ENCODE results near the gene SDC1.

SDC1 gene

DNA sequence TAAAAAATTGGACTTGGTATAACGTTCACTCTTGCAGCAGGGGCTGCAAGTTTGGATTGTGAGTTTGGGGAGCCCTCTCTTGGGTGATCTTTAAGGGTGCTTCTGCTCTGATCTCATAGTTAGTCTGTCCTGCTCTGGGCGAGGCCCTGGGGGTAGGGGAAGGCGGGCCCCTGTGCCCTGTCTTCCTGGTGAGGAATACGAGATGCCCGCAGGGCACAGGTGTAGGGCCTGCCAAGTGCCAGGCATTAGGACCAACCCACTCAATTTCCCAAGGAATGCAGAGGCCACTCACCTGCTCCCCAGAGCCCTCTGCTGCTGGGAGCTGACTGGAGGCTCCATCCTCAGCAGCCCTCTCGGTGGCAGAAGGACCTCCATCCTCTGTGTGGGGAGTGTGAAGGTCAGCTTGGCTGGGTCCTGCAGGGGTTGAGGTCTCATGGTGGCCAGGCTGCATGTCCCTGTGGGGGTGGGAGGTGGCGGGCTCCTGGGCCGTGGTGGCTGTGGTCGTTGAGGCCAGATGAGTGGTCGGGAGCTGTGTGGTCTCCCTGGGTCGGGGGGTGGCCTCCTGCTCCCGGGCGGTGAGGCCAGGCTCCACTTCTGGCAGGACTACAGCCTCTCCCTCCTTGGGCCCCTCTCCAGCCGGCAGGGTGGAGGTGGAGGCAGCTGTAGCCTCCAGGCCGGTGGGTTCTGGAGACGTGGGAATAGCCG lies 21.3 kb downstream of the SDC1 start:
- no peaks in the 10 kb centered on the region for H3K9me3 ChIP-seq (ENCODE audit: control insufficient read depth, insufficient read depth, low read length)
- peaks cover 33% of the 10 kb centered on the region for H3K36me3 ChIP-seq (ENCODE audit: control insufficient read depth, insufficient read depth, low read length)
- H3K27me3 ChIP-seq (ENCODE audit: control insufficient read depth, insufficient read depth, low read length), result no peaks in the 10 kb centered on the region
- no peaks in the 10 kb centered on the region for H3K4me1 ChIP-seq (ENCODE audit: control insufficient read depth, insufficient read depth, low read length)
- no peak overlapping the region for H3K4me3 ChIP-seq (ENCODE audit: low read length)
- H3K27ac ChIP-seq (ENCODE audit: low read length), result no peak overlapping the region
- no peak for DNase-seq (ENCODE audit: low read depth, low spot score)
- WGBS (ENCODE audit: insufficient coverage, insufficient read length), result no CpG with 5 or more reads among the region's 17 CpGs

DNA sequence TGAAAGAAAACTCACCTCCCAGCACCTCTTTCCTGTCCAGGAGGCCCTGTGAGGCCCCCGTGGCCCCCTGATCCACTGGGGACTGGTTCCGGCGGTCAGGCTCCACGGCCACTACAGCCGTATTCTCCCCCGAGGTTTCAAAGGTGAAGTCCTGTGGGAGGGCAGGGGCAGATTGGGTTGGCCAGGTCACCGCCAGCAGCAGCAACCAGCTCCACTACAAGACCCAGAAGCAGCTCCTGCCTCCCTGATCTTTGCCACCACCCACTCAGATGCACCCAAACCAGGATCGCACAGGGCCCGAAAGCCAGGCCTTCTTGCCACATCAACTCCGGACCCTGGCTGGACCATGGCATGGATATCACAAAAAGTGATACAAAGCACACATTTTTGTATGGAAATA lies 21.9 kb downstream of the SDC1 start:
- H3K27ac ChIP-seq (ENCODE audit: low read length), result no peak overlapping the region
- WGBS (ENCODE audit: insufficient coverage, insufficient read length), result no CpG with 5 or more reads among the region's 10 CpGs
- H3K27me3 ChIP-seq (ENCODE audit: control insufficient read depth, insufficient read depth, low read length), result no peaks in the 10 kb centered on the region

DNA sequence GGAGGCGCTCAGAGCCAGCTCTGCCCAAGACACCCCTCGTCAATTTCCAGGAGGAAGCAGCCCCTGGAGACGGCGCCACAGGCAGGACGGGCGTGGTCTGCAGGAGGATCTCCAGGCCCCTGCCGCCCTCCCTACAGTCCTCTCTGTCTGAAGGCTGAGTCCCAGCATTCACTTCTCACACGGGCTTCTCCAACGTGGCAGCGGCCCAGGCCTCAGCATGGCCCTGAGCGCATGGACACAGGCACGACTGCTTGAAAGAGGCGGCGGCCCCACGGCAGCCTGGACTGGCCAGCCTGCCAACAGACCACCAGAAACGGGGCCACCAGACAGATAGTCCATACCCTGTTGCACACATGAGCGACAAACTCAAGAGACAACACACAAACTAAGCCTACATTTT lies 23.3 kb downstream of the SDC1 start:
- no peaks in the 10 kb centered on the region for H3K9me3 ChIP-seq (ENCODE audit: control insufficient read depth, insufficient read depth, low read length)
- no peaks in the 10 kb centered on the region for H3K4me1 ChIP-seq (ENCODE audit: control insufficient read depth, insufficient read depth, low read length)
- DNase-seq (ENCODE audit: low read depth, low spot score), result no peak
- no peak overlapping the region for H3K4me3 ChIP-seq (ENCODE audit: low read length)
- WGBS (ENCODE audit: insufficient coverage, insufficient read length), result no CpG with 5 or more reads among the region's 17 CpGs
- H3K27ac ChIP-seq (ENCODE audit: low read length), result no peak overlapping the region
- H3K27me3 ChIP-seq (ENCODE audit: control insufficient read depth, insufficient read depth, low read length), result no peaks in the 10 kb centered on the region
- H3K36me3 ChIP-seq (ENCODE audit: control insufficient read depth, insufficient read depth, low read length), result peaks cover 33% of the 10 kb centered on the region

More for the DNA sequence above, 21.9 kb downstream of the SDC1 start:
- Histone ChIP-seq H3K4me3 (ENCODE audit: low read length) (no peak overlapping the region), H3K4me1 (ENCODE audit: control insufficient read depth, insufficient read depth, low read length) (no peaks in the 10 kb centered on the region), H3K36me3 (ENCODE audit: control insufficient read depth, insufficient read depth, low read length) (peaks cover 33% of the 10 kb centered on the region), H3K9me3 (ENCODE audit: control insufficient read depth, insufficient read depth, low read length) (no peaks in the 10 kb centered on the region)
- DNase-seq (ENCODE audit: low read depth, low spot score), result no peak

DNA sequence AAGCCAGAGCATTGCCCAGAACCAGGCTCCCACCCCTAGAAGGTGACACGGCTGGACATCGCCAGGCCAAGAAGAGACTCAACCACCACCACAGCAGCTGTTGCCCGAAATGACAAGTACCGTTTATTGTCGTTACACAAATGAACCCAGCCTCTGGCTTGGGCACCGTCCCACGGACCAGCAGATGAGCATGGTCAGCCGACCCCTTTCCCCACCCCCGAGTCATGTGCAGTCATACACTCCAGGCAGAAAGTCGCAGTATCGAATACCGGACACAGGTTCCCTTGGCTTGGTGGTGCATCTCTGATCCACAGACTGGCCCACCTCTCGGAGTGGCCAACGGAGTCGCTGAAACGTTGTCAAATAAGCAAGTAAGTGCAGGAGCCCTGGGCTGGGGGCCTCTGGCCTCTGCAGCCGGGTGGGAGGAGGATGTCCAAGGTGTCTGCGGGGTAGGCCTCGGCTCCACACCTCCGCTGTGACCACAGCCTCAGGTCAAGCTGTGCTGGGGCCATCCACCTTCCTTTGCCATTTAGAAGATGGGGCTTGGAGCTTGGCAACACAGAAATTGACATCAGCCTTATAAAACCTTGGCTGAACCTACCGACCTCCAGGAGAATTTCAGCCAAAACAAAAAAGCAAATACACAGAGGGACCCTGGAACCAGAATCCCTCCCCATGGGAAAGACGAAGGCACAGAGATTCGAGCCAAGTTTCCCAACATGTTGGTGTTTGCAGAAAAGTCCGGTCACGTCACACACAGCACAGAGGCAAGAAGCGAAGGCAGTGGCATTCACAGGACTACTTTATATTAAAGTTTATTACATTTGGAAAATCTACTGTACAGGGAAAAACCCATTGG lies 24.0 kb downstream of the SDC1 start:
- Histone ChIP-seq H3K36me3 (ENCODE audit: control insufficient read depth, insufficient read depth, low read length) (peaks cover 33% of the 10 kb centered on the region), H3K27me3 (ENCODE audit: control insufficient read depth, insufficient read depth, low read length) (no peaks in the 10 kb centered on the region), H3K27ac (ENCODE audit: low read length) (no peak overlapping the region), H3K9me3 (ENCODE audit: control insufficient read depth, insufficient read depth, low read length) (no peaks in the 10 kb centered on the region), H3K4me3 (ENCODE audit: low read length) (no peak overlapping the region), H3K4me1 (ENCODE audit: control insufficient read depth, insufficient read depth, low read length) (no peaks in the 10 kb centered on the region)
- DNase-seq (ENCODE audit: low read depth, low spot score), result no peak
- WGBS (ENCODE audit: insufficient coverage, insufficient read length), result no CpG with 5 or more reads among the region's 26 CpGs

DNA sequence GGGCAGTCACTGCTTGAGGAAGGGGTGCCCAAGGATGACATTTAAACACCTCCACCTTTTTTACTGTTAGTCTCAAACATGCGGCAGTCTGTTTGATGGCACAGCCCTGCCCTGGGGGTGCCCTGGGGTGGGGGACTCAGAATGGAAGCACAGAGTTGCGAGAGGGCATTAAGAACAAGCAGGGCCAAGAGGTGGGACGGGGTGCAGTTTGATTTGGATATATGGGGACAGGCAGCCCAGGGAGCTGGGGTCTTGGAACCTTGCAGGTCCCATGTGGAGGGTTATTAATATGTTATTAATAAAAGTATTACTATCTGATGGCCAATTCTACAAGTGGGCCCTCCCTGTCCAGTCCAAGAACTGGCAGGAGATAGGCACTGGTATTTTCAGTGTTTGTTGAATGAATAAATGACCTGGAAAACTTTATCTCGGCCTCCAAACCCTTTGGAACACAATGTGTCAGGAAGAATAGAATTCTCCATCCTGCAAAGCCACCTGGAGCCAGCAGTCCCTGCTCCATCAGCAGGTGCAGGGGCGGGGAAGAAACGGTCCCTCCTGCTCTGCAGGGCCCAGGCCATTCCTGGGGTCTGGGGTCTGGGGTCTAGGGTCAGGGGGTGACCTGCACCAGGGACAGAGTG lies 25.2 kb downstream of the SDC1 start:
- H3K4me3 ChIP-seq (ENCODE audit: low read length), result no peak overlapping the region
- no peaks in the 10 kb centered on the region for H3K27me3 ChIP-seq (ENCODE audit: control insufficient read depth, insufficient read depth, low read length)
- no peaks in the 10 kb centered on the region for H3K9me3 ChIP-seq (ENCODE audit: control insufficient read depth, insufficient read depth, low read length)
- WGBS (ENCODE audit: insufficient coverage, insufficient read length), result no CpG with 5 or more reads among the region's 6 CpGs
- H3K36me3 ChIP-seq (ENCODE audit: control insufficient read depth, insufficient read depth, low read length), result peaks cover 28% of the 10 kb centered on the region
- no peak for DNase-seq (ENCODE audit: low read depth, low spot score)
- H3K27ac ChIP-seq (ENCODE audit: low read length), result no peak overlapping the region
- H3K4me1 ChIP-seq (ENCODE audit: control insufficient read depth, insufficient read depth, low read length), result no peaks in the 10 kb centered on the region

DNA sequence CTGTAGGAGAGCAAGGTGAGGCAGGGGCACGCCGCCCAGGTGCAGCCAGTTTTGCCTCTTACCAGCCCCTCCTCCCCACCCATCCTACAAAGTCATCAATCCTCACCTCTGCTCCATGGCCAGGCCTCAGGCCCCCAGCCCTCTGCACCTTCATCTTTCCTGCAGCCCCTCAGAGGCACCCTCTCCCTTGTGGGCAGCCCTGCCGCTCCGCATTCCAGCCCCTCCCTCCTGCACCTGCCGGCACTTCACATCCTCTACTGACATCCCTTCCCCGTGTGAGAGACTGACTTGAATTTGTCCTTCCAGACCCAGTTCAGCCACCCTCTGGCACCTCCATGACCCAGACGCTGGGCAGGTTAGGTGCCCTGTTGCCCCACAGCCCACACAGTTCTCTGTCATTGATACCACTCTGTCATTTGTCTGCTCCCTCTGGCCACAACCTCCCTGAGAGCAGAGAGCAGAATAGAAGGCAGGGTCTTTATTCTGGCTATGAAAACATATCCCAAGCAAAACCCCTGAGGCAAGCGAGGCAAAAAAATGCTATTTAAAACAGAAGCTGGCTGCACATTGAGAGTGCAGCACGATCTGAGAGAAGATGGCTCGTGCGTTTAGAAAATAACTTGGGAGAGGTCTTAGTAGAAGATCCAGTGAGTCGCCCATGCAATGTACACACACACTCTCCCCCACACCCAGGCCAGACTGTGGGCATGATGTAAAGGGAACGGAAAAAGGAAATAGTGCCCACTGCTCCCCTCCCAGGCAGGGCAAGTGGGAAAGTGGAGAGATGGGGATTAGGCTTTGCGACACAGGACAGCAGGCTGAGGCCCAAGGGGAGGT lies 25.9 kb downstream of the SDC1 start:
- Histone ChIP-seq H3K27ac (ENCODE audit: low read length) (no peak overlapping the region), H3K4me3 (ENCODE audit: low read length) (no peak overlapping the region), H3K27me3 (ENCODE audit: control insufficient read depth, insufficient read depth, low read length) (no peaks in the 10 kb centered on the region), H3K4me1 (ENCODE audit: control insufficient read depth, insufficient read depth, low read length) (no peaks in the 10 kb centered on the region), H3K36me3 (ENCODE audit: control insufficient read depth, insufficient read depth, low read length) (peaks cover 24% of the 10 kb centered on the region), H3K9me3 (ENCODE audit: control insufficient read depth, insufficient read depth, low read length) (no peaks in the 10 kb centered on the region)
- DNase-seq (ENCODE audit: low read depth, low spot score), result no peak
- WGBS (ENCODE audit: insufficient coverage, insufficient read length), result no CpG with 5 or more reads among the region's 14 CpGs

DNA sequence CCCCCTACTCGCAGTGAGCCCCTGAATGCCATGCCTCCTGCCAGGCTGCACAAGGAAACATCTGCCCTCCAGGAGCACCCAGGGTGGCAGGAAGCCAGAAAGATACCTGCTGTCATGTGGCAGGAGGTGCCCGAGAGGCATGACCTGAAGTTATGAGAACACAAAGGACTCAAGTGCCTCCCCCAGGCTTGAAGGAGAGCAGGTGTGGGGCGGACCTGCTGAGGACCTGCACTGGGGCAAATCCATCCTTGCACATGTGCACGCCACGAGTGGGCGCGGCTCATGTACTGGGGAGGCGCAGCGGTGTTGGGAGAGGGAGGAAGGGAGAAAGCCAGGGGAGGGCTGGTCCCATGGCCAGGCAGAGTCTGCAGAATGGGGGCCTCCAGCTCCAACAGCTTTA lies 26.9 kb downstream of the SDC1 start:
- Histone ChIP-seq H3K36me3 (ENCODE audit: control insufficient read depth, insufficient read depth, low read length) (peaks cover 16% of the 10 kb centered on the region), H3K9me3 (ENCODE audit: control insufficient read depth, insufficient read depth, low read length) (no peaks in the 10 kb centered on the region), H3K27me3 (ENCODE audit: control insufficient read depth, insufficient read depth, low read length) (no peaks in the 10 kb centered on the region), H3K27ac (ENCODE audit: low read length) (no peak overlapping the region), H3K4me1 (ENCODE audit: control insufficient read depth, insufficient read depth, low read length) (no peaks in the 10 kb centered on the region), H3K4me3 (ENCODE audit: low read length) (no peak overlapping the region)
- no CpG with 5 or more reads among the region's 9 CpGs for WGBS (ENCODE audit: insufficient coverage, insufficient read length)
- no peak for DNase-seq (ENCODE audit: low read depth, low spot score)

DNA sequence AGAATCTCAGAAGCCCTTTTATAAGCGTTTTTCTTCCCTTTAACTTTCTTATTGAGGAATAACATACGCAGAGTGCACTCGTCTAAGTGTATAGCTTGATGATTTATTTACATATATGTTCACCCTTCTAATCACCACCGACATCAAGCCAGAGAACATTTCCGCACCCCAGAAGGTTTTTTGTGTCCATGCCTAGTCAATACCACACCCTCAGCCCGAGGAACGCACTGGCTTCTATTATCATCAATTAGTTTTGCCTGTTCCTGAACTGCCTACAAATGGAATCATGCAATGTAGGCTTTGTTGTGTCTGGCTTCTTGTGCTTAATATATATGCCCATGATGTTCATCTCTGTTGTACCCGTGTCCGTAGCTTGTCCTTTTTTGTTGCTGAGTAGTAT lies 27.7 kb downstream of the SDC1 start:
- H3K4me1 ChIP-seq (ENCODE audit: control insufficient read depth, insufficient read depth, low read length), result no peaks in the 10 kb centered on the region; the same call in 1 of the 2 replicates
- H3K27me3 ChIP-seq (ENCODE audit: control insufficient read depth, insufficient read depth, low read length), result no peaks in the 10 kb centered on the region
- no peak overlapping the region for H3K27ac ChIP-seq (ENCODE audit: low read length)
- H3K36me3 ChIP-seq (ENCODE audit: control insufficient read depth, insufficient read depth, low read length), result peaks cover 7% of the 10 kb centered on the region
- no CpG with 5 or more reads among the region's 9 CpGs for WGBS (ENCODE audit: insufficient coverage, insufficient read length)
- no peak overlapping the region for H3K4me3 ChIP-seq (ENCODE audit: low read length)
- H3K9me3 ChIP-seq (ENCODE audit: control insufficient read depth, insufficient read depth, low read length), result no peaks in the 10 kb centered on the region
- no peak for DNase-seq (ENCODE audit: low read depth, low spot score)

DNA sequence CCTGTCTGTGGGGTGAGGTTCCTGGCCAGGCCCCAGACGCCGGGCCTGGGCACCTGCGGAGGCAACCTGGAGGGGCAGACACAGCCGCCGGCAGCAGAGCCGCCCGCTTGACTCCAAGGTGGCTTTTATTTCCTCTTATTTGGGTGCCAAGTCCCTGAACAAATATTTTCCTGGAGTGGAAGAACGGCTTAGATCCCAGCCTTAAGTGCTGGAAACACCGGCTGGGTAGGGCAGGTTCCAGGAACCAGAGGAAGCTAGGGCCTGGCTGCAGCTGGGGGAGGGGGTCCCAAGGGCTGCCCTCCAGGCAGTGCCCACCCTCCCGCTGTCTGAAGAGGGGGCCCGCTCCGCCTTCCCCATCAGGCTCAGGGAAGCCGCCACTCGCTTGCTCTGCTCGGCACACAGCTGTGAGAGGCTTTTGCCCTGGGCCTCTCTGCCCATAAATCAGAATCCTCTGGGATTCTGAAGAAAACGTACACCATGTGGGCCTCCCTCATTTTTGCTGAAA lies 28.2 kb downstream of the SDC1 start:
- no peak for DNase-seq (ENCODE audit: low read depth, low spot score)
- H3K4me1 ChIP-seq (ENCODE audit: control insufficient read depth, insufficient read depth, low read length), result no peaks in the 10 kb centered on the region; the same call in 1 of the 2 replicates
- WGBS (ENCODE audit: insufficient coverage, insufficient read length), result no CpG with 5 or more reads among the region's 16 CpGs
- H3K27me3 ChIP-seq (ENCODE audit: control insufficient read depth, insufficient read depth, low read length), result no peaks in the 10 kb centered on the region
- H3K36me3 ChIP-seq (ENCODE audit: control insufficient read depth, insufficient read depth, low read length), result peaks cover 5% of the 10 kb centered on the region
- no peaks in the 10 kb centered on the region for H3K9me3 ChIP-seq (ENCODE audit: control insufficient read depth, insufficient read depth, low read length)
- no peak overlapping the region for H3K4me3 ChIP-seq (ENCODE audit: low read length)
- no peak overlapping the region for H3K27ac ChIP-seq (ENCODE audit: low read length)

Measured in iPS DF 6.9 (cell line).